Measurements from ENCODE around the gene DOK3. TPM values are rescaled to one million over a fixed set of nuclear protein-coding genes. Genes with fewer than 3 reads are reported as not detected.

The DOK3 gene
- total and polyA plus RNA-seq, 4 experiments from 2014 or later: 0.69 to 3.9 (median 3.7) TPM; not detected in 1

DNA sequence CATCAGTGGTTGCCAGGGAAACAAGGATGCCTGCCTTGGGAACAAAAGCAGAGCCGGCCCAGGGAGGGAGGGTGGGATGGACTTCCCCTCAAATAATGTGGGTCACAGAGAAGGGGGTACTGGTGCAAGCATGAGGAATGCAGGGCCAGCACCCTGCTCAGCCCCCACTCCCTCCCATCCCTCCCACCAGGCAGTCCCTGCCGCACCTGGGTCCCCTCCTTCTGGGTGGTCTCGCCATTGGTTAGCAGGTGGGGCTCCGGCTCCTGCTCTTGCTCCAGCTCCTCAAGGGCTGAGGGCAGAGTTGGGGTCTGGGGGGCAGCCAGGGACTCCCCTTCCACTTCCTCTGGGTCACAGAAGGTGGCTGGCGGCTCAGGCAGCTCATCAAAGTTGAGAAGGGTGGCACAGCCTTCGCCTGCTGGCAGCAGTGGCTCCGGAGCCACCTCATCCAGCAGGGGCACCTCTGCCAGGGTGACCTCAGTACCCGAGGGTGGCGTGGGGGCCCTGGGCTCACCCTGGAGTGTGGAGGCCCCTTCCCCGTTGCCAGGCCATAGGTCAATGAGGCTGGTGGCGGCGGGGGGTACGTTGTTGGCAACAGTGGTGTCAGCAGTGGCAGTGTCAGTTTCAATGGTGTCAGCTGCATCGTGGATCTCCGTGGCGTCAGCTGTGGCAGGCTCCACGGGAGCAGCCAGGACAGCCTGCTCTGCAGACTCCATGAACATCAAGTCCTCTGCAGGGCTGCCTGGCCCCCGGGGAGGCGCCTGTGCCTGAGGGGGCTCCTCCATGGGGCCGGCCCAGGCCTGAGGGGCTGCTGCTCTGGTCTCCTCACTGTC is 51.6 kb downstream of the DOK3 start:
- intact Hi-C loops (cut with micrococcal nuclease): loop anchor here (5.0 kb wide), 1 partner anchor 326 kb away; the partner anchor contains the start of gene NSD1
- Mint-ChIP-seq H3K4me1 (peaks cover 7 to 31% (median 19%) of the 10 kb centered on the region in 4 donors), H3K4me3 (no peak overlapping the region), H3K36me3 (peaks cover 0 to 7% of the 10 kb centered on the region in 2 donors), H3K9me3 (no peaks in the 10 kb centered on the region), H3K27me3 (peaks cover 1 to 2% of the 10 kb centered on the region in 2 donors), H3K27ac (peak overlapping the region in 1 of 7 donors; percentile 97)
- H3K36me3 ChIP-seq (ENCODE audit: insufficient read depth, low read length): no peaks in the 10 kb centered on the region
- no peak overlapping the region for H3K27ac ChIP-seq (ENCODE audit: low read depth, low read length)
- no peak overlapping the region for H3K4me3 ChIP-seq (ENCODE audit: low read length in 2 of 2)
- no peak for DNase-seq
- ChIA-PET POLR2A (ENCODE audit: partially characterized antibody) (interaction anchor here (0.7 to 18.7 kb wide), 5 partner anchors 26 to 69 kb away, joined by 4 to 555 read pairs (median 4); partner anchors contain the start of genes GRK6 and PFN3), CTCF (ENCODE audit: partially characterized antibody) (interaction anchor here (1.0 to 26.1 kb wide), 8 partner anchors 14 to 142 kb away, joined by 3 to 821 read pairs (median 6); partner anchors contain the start of genes F12, MXD3, PDLIM7 and PFN3)
- no peaks in the 10 kb centered on the region for H3K27me3 ChIP-seq (ENCODE audit: insufficient read depth, low read length)
- peaks cover 20% of the 10 kb centered on the region for H3K4me1 ChIP-seq (ENCODE audit: insufficient read depth, low read length)
- no peaks in the 10 kb centered on the region for H3K9me3 ChIP-seq (ENCODE audit: control insufficient read depth in 1 of 2, low read length in 2 of 2)

DNA sequence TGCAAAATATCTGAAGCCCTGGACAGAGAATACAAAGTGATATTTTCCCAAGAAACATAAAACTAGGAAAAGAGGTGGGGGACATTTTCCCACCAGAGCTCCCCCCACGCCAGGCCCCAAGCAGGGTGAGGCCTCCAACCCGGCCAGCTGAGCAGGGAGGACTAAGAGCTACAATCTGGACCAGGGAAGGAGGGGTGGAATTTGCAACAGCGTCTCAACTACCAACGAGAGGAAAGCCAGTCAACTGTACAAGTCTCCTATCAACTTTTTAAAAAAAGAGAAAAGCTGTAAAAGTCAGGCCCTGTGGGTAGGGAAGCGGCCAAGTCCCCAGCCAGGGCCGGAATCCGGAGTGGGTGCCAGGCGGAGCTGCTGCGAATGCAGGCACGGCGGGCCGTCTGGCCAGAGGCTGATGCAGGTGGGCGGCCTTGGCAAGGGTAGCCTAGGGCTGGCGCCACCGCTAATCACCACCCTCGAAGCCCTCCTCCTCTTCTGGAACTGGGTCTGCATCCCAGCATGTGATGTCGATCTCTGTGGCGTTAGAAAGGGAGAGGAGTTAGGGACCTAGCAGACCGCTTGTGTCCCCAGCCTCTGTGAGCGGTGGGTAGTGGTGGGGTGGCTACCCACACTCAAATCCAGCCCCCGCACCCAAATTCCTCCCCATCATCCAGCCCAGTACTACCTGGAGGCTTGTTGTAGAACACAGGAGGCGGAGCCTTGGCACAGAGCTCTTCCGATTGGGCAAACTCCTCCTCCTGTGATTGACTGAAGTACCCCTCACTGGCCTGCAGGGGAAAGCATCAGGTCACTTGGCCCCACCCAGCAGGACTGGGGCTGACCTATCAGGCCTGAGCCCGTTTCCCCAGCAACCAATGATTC is 52.4 kb downstream of the DOK3 start:
- Mint-ChIP-seq H3K9me3 (peaks cover 0 to 2% (median 0%) of the 10 kb centered on the region in 8 donors), H3K36me3 (peaks cover 0 to 7% of the 10 kb centered on the region in 2 donors), H3K27ac (peak overlapping the region in 6 of 7 donors; percentile 27 to 97 (median 68)), H3K4me1 (peaks cover 8 to 31% (median 19%) of the 10 kb centered on the region in 4 donors), H3K4me3 (peak overlapping the region in 3 of 8 donors; percentile 50 to 83 (median 52)), H3K27me3 (peaks cover 0 to 2% of the 10 kb centered on the region in 2 donors)
- CTCF ChIA-PET (ENCODE audit: partially characterized antibody): interaction anchor here (0.7 to 26.1 kb wide), 18 partner anchors 9 to 609 kb away, joined by 3 to 821 read pairs (median 3); partner anchors contain the start of genes DDX41, F12, MXD3 and PDLIM7
- no peaks in the 10 kb centered on the region for H3K27me3 ChIP-seq (ENCODE audit: insufficient read depth, low read length)
- DNase-seq: peak in 4 of 5 donors; percentile 47 to 75 (median 57)
- no peaks in the 10 kb centered on the region for H3K9me3 ChIP-seq (ENCODE audit: control insufficient read depth in 1 of 2, low read length in 2 of 2)
- no peaks in the 10 kb centered on the region for H3K36me3 ChIP-seq (ENCODE audit: insufficient read depth, low read length)
- intact Hi-C loops (cut with micrococcal nuclease): loop anchor here (1.0 to 5.0 kb wide), 3 partner anchors 67 to 325 kb away; partner anchors contain the start of gene NSD1
- H3K27ac ChIP-seq (ENCODE audit: low read depth, low read length): no peak overlapping the region
- peaks cover 20% of the 10 kb centered on the region for H3K4me1 ChIP-seq (ENCODE audit: insufficient read depth, low read length)
- no peak overlapping the region for H3K4me3 ChIP-seq (ENCODE audit: low read length in 2 of 2)
- POLR2A ChIA-PET (ENCODE audit: partially characterized antibody): interaction anchor here (0.6 to 18.7 kb wide), 10 partner anchors 12 to 143 kb away, joined by 3 to 555 read pairs (median 8); partner anchors contain the start of genes GRK6, PDLIM7, PFN3 and PRR7

DNA sequence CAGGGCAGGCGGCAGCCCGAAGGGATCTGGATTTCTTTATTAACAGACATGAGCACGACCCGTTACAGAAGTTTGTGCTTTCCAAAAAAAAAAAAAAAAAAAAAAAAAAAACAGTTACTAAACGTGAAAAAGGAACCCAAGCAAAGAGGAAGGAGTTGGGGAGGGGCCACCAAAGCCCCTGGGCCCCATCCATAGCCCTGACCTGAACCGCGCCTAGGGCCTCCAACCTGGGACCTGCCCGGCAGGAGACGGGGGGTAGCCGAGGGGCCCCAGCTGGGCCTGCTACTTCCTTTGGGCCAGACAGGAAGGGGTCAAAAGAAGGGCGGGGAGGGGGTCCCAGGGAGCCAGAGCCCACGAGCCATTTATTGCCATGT is 53.0 kb downstream of the DOK3 start:
- DNase-seq: no peak
- H3K4me1 ChIP-seq (ENCODE audit: insufficient read depth, low read length): peaks cover 16% of the 10 kb centered on the region
- peaks cover 0 to 2% of the 10 kb centered on the region in 2 donors for H3K27me3 Mint-ChIP-seq
- CTCF ChIA-PET (ENCODE audit: partially characterized antibody): interaction anchor here (0.7 to 26.1 kb wide), 16 partner anchors 10 to 610 kb away, joined by 3 to 821 read pairs (median 3); partner anchors contain the start of genes F12, MXD3, PDLIM7 and PFN3
- H3K36me3 Mint-ChIP-seq: peaks cover 0 to 7% of the 10 kb centered on the region in 2 donors
- H3K27ac Mint-ChIP-seq: peak overlapping the region in 6 of 7 donors; percentile 50 to 97 (median 94)
- H3K4me3 Mint-ChIP-seq: peak overlapping the region in 6 of 8 donors; percentile 81 to 96 (median 88)
- POLR2A ChIA-PET (ENCODE audit: partially characterized antibody): interaction anchor here (0.6 to 18.7 kb wide), 8 partner anchors 11 to 143 kb away, joined by 3 to 555 read pairs (median 16); partner anchors contain the start of genes PDLIM7, PFN3 and PRR7
- no peaks in the 10 kb centered on the region for H3K27me3 ChIP-seq (ENCODE audit: insufficient read depth, low read length)
- intact Hi-C loops (cut with micrococcal nuclease): loop anchor here (1.0 to 5.0 kb wide), 3 partner anchors 66 to 324 kb away; partner anchors contain the start of gene NSD1
- no peaks in the 10 kb centered on the region for H3K9me3 ChIP-seq (ENCODE audit: control insufficient read depth in 1 of 2, low read length in 2 of 2)
- no peaks in the 10 kb centered on the region for H3K36me3 ChIP-seq (ENCODE audit: insufficient read depth, low read length)
- H3K4me3 ChIP-seq (ENCODE audit: low read length in 2 of 2): peak overlapping the region in 1 of 2 donors; percentile 77
- peaks cover 11 to 36% (median 22%) of the 10 kb centered on the region in 4 donors for H3K4me1 Mint-ChIP-seq
- peaks cover 0 to 2% (median 0%) of the 10 kb centered on the region in 8 donors for H3K9me3 Mint-ChIP-seq
- H3K27ac ChIP-seq (ENCODE audit: low read depth, low read length): no peak overlapping the region

DNA sequence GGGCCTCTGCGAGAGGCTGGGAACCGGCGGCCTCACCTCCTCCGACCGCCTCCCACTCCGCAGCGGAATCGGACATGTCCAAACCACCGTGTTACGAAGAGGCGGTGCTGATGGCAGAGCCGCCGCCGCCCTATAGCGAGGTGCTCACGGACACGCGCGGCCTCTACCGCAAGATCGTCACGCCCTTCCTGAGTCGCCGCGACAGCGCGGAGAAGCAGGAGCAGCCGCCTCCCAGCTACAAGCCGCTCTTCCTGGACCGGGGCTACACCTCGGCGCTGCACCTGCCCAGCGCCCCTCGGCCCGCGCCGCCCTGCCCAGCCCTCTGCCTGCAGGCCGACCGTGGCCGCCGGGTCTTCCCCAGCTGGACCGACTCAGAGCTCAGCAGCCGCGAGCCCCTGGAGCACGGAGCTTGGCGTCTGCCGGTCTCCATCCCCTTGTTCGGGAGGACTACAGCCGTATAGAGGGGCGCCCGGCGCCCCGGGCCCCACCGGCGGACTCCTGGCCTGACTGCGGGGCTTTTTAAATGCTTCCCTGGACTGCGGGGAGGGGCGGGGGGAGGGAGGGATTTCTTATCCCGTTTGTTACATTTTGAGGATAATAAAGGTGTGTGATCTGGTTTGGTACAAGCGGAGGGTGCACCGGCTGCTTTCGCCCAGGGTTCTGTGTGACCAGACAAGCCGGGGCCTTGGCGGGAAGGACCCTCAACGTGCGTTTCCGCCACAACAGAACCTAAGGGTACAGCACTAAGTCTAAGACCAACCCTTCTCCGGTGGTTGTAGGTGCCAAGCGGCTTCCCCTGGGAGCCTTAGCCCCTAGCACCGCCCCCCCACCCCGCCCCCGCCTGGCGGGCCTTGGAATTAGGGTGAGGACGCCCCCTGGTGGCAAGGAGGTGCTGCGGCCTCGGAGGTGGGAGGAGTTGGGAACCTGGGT is 53.7 kb downstream of the DOK3 start:
- H3K9me3 Mint-ChIP-seq: peaks cover 0 to 2% (median 0%) of the 10 kb centered on the region in 8 donors
- peak; percentile 84 to 92 (median 87) for DNase-seq
- Histone ChIP-seq H3K36me3 (ENCODE audit: insufficient read depth, low read length) (no peaks in the 10 kb centered on the region), H3K4me3 (ENCODE audit: low read length in 2 of 2) (peak overlapping the region; percentile 36 to 77), H3K9me3 (ENCODE audit: control insufficient read depth in 1 of 2, low read length in 2 of 2) (no peaks in the 10 kb centered on the region), H3K27me3 (ENCODE audit: insufficient read depth, low read length) (no peaks in the 10 kb centered on the region), H3K4me1 (ENCODE audit: insufficient read depth, low read length) (peaks cover 16% of the 10 kb centered on the region), H3K27ac (ENCODE audit: low read depth, low read length) (peak overlapping the region; percentile 96)
- peak overlapping the region; percentile 81 to 96 (median 87) for H3K4me3 Mint-ChIP-seq
- H3K27ac Mint-ChIP-seq: peak overlapping the region; percentile 86 to 97 (median 94)
- intact Hi-C loops (cut with micrococcal nuclease): loop anchor here (1.0 to 5.0 kb wide), 4 partner anchors 66 to 339 kb away; partner anchors contain the start of gene NSD1
- peaks cover 0 to 2% of the 10 kb centered on the region in 2 donors for H3K27me3 Mint-ChIP-seq
- peaks cover 0 to 7% of the 10 kb centered on the region in 2 donors for H3K36me3 Mint-ChIP-seq
- peaks cover 9 to 36% (median 22%) of the 10 kb centered on the region in 4 donors for H3K4me1 Mint-ChIP-seq
- CTCF ChIA-PET (ENCODE audit: partially characterized antibody): interaction anchor here (0.6 to 26.1 kb wide), 32 partner anchors 8 to 270 kb away, joined by 3 to 821 read pairs (median 5); partner anchors contain the start of genes DBN1, F12, GRK6 and LMAN2
- POLR2A ChIA-PET (ENCODE audit: partially characterized antibody): interaction anchor here (0.6 to 20.7 kb wide), 32 partner anchors 8 to 302 kb away, joined by 3 to 1171 read pairs (median 6); partner anchors contain the start of genes F12, GRK6, LMAN2 and PDLIM7

DNA sequence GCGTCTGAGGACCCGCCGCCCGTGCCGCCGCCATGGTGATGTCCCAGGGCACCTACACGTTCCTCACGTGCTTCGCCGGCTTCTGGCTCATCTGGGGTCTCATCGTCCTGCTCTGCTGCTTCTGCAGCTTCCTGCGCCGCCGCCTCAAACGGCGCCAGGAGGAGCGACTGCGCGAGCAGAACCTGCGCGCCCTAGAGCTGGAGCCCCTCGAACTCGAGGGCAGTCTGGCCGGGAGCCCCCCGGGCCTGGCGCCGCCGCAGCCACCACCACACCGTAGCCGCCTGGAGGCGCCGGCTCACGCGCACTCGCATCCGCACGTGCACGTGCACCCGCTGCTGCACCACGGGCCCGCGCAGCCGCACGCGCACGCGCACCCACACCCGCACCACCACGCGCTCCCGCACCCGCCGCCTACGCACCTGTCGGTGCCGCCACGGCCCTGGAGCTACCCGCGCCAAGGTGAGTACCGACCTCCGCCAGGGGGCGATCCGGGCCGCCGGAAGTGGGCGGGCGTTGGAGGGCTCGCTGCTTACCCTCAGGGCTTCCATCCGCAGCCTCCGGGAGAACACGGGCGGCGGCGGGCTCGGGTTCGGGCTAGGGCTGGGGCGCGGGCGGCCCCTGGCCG is 54.5 kb downstream of the DOK3 start:
- CTCF ChIA-PET (ENCODE audit: partially characterized antibody): interaction anchor here (0.8 to 26.1 kb wide), 31 partner anchors 9 to 269 kb away, joined by 3 to 821 read pairs (median 5); partner anchors contain the start of genes DBN1, F12, GRK6 and LMAN2
- Histone ChIP-seq H3K36me3 (ENCODE audit: insufficient read depth, low read length) (no peaks in the 10 kb centered on the region), H3K9me3 (ENCODE audit: control insufficient read depth in 1 of 2, low read length in 2 of 2) (no peaks in the 10 kb centered on the region), H3K4me1 (ENCODE audit: insufficient read depth, low read length) (peaks cover 16% of the 10 kb centered on the region), H3K27ac (ENCODE audit: low read depth, low read length) (peak overlapping the region; percentile 96), H3K4me3 (ENCODE audit: low read length in 2 of 2) (peak overlapping the region; percentile 36 to 77), H3K27me3 (ENCODE audit: insufficient read depth, low read length) (no peaks in the 10 kb centered on the region)
- peaks cover 9 to 36% (median 23%) of the 10 kb centered on the region in 4 donors for H3K4me1 Mint-ChIP-seq
- peak; percentile 93 to 95 (median 94) for DNase-seq
- peaks cover 0 to 2% of the 10 kb centered on the region in 2 donors for H3K27me3 Mint-ChIP-seq
- H3K9me3 Mint-ChIP-seq: peaks cover 0 to 2% (median 0%) of the 10 kb centered on the region in 8 donors
- POLR2A ChIA-PET (ENCODE audit: partially characterized antibody): interaction anchor here (0.6 to 20.7 kb wide), 31 partner anchors 8 to 154 kb away, joined by 3 to 1171 read pairs (median 8); partner anchors contain the start of genes F12, GRK6, LMAN2 and PDLIM7
- intact Hi-C loops (cut with micrococcal nuclease): loop anchor here (2.0 to 5.0 kb wide), 2 partner anchors 323 to 338 kb away; partner anchors contain the start of gene NSD1
- peak overlapping the region; percentile 71 to 91 (median 82) for H3K4me3 Mint-ChIP-seq
- H3K36me3 Mint-ChIP-seq: peaks cover 0 to 9% of the 10 kb centered on the region in 2 donors
- H3K27ac Mint-ChIP-seq: peak overlapping the region; percentile 47 to 97 (median 87)
